Endometrial microvascular endothelial cells (primary cell): ENCODE results near the gene CNDP2. TPM values are rescaled to one million over a fixed set of nuclear protein-coding genes. Genes with fewer than 3 reads are reported as not detected.
"Not testable (repeated sequence)": the region's sequence is repeated elsewhere in the genome, so short reads cannot be mapped to it uniquely, and the experiment has no call there.

ENCODE experiments used
- in situ Hi-C: cut with HindIII; loops from 2 replicates; pipeline ENCODE4 v1.10.0; 2017; ENCODE audit warnings: low sequenced_read_pairs, low pct_unique_long_range_greater_than_20kb; ENCODE audit errors: inconsistent ontology term
- total RNA-seq: library from RNA; depleted of rRNA; stranded (reverse); fragments of >200 nt; gene quantifications from one replicate; pipeline ENCODE4 v1.2.3, GENCODE V29; 2015; ENCODE audit errors: inconsistent ontology term

CNDP2 gene
- total RNA-seq, 1 donor from 2014 or later: 157 TPM

- in situ Hi-C loops: no loop called here
These were observed 51.7 kb downstream of the CNDP2 start for GRCh38 chr18:74547860-74548259.

- in situ Hi-C loops: no loop called here
These were observed 53.5 kb downstream of the CNDP2 start for GRCh38 chr18:74549591-74550104.

- in situ Hi-C loops: no loop called here
These were observed 54.7 kb downstream of the CNDP2 start for GRCh38 chr18:74550886-74551285.

GRCh38 chr18:74551452-74551851, 55.3 kb downstream of the CNDP2 start:
- in situ Hi-C loops: no loop called here

GRCh38 chr18:74551936-74552555, 55.9 kb downstream of the CNDP2 start:
- in situ Hi-C loops: no loop called here

- in situ Hi-C loops: no loop called here
These were observed 60.0 kb downstream of the CNDP2 start for GRCh38 chr18:74556126-74556525.

GRCh38 chr18:74558096-74558495, 61.9 kb downstream of the CNDP2 start:
- in situ Hi-C loops: no loop called here

GRCh38 chr18:74562131-74562730, 66.1 kb downstream of the CNDP2 start:
- in situ Hi-C loops: no loop called here

- in situ Hi-C loops: no loop called here
These were observed 66.6 kb downstream of the CNDP2 start for GRCh38 chr18:74562775-74563174.

- in situ Hi-C loops: no loop called here
These were observed 67.8 kb downstream of the CNDP2 start for GRCh38 chr18:74563999-74564398.

- in situ Hi-C loops: not testable (repeated sequence)
These were observed 69.0 kb downstream of the CNDP2 start for GRCh38 chr18:74565164-74565563.

- in situ Hi-C loops: not testable (repeated sequence)
These were observed 69.8 kb downstream of the CNDP2 start for GRCh38 chr18:74565993-74566392.

- in situ Hi-C loops: no loop called here
These were observed 71.7 kb downstream of the CNDP2 start for GRCh38 chr18:74567822-74568221.

GRCh38 chr18:74569401-74569800, 73.2 kb downstream of the CNDP2 start:
- in situ Hi-C loops: no loop called here

GRCh38 chr18:74570266-74570665, 74.1 kb downstream of the CNDP2 start:
- in situ Hi-C loops: no loop called here

GRCh38 chr18:74571895-74572680, 75.9 kb downstream of the CNDP2 start:
- in situ Hi-C loops: no loop called here

GRCh38 chr18:74573053-74573452, 76.9 kb downstream of the CNDP2 start:
- in situ Hi-C loops: no loop called here
